ENCODE results near the gene FAM163B.

The FAM163B gene

DNA sequence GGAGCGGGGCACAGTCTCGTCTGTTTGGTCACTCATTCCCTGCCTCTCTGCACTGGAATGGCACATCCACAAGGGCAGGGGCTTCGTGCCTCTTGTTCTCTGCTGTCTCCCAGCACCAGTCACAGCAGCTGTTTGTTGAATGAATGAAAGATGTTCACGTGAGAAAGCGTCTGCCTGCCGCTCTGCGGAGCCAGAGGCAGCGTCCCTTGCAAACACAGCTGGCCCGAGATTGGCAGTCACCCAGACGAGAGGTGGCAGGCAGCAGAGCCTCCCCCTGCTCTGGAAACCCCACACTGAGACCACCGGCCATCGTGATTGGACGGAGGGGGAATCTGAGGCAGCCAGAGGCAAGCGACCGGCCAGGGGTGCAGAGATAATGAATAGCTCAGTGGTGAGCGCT lies 6.0 kb upstream of the FAM163B start:
- no peak for DNase-seq

DNA sequence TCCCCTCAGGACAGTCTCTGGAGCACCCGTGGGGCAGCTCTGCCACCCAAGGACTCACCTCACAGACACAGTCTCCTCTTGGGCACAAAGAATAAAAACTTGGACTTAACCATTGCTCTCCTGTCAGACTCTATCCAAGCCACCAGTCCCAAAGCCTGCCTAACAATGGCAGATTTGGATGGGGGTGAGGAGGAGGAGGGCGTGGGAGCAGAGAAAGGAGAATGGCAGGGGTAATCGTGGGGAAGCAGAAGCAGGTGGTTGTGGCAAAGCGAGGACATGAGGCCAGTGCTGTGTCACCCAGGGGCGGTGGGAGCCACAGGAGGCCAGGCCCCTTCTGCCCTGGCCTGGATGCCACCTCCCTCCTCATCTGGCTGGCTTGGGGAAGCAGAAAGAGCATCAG lies 5.5 kb upstream of the FAM163B start:
- no peak for DNase-seq

DNA sequence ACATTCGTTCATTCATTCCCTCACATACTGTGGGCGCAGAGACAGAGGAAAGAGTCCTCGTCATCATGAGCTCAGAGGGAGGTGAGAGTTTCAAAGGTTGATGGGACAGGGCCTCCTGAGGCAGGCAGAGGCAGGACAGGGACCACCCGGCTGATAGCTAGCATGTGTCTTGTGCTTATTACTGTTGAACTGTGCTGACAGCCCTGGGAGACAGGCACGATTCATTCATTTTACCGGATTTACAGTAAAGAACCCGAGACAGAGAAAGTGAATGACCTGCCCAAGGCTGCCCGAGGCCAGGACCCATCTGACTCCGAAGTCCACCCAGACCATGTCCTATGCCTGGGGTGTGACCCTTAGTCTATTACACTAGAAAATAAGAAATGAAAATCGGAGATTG lies 4.9 kb upstream of the FAM163B start:
- DNase-seq = no peak

DNA sequence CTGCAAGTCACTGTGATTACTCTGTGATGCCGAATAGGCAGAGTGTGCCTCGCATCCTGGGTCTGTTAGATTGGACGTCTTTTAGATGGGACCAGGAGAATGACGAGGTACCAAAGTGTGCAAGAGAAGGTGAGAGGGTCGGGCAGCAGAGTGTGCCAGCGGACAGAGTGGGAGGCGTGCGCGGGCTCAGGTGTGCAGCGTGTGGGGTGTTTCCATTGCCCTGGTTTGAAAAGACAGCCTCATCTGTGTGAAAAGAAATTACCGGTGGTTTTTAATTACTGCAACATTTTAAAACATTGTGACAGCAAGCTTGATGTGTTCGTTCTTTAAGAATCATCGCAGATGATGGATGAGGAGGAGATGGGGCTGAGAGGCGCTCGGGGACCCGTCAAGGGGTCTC lies 4.2 kb upstream of the FAM163B start:
- DNase-seq = no peak

DNA sequence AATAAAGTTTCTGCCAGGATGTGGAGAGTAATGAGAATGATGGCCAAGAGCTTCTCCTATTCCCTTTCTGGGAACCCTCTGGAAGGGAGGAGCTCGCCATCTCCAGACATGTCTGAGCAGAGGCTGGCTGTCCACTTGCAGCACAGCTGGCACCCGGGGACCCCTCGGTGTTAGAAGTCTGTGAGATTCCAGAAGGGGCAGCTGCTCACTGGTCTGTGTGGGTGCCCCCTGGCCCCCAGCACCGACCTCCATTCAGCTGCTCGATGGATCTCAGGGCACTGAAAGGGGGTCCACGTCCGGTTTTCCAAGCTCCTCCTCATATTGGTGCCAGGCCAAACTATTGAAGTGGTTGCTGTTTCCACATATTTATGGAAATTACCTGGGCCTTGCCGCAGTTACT lies 3.6 kb upstream of the FAM163B start:
- DNase-seq = no peak

DNA sequence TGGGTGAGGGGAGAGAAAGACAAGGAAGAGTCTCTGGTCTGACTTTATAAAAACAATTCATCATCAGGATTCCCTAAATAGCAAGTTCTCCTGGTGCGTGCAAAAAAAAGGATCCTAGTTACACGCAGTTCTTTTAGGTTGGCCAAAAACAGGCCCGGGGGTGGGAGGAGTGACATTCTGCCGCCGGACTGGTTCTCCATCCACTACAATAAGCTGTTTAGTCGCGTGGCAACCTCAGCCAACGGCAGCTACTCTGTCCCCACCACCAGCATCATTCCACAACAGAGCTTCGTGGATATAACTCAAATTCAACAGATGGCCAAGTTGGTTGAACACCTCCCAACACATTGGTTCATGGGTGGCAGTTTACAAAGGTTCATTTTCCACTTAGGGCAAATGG lies 2.9 kb upstream of the FAM163B start:
- no peak for DNase-seq

DNA sequence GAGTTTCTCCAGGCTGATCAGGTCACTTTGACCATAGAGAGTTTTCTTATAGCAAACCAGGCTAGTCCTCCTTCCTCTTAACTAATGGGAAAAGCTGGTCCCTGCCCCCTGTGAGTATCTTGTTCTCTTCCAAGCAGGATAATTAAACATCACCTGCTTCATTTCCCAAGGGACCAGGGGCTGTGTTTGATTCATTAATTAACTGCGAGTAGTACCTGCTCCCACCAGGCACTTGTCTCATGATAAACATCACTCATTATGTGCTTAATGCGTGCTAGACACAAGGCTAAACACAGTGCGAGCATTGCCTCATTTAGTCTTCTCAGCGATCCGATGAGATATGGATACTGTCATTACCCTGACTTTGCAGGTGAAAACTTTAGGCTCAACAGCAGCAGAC lies 1.7 kb upstream of the FAM163B start:
- DNase-seq = peak; percentile 75

DNA sequence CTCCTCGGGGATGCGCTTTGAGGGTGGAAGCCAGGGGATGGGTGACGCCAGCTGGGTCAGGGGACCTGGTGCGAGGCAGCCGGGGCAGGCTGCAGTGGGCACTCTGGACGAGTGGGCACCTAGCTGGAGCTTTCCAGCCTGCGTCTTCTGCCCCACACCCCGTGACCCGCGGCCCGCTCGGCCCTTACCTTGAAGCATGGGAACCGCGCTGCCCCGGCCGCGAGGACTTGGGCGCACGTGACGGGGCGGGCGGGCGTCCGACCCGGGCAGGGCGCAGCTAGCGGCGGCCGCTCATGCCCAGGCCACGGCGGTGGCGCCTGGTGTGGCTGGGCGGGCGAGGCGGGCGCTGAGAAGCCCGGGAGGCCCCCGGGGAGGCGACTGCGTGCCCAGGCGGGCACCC lies 300 bp downstream of the FAM163B start:
- DNase-seq = no peak

DNA sequence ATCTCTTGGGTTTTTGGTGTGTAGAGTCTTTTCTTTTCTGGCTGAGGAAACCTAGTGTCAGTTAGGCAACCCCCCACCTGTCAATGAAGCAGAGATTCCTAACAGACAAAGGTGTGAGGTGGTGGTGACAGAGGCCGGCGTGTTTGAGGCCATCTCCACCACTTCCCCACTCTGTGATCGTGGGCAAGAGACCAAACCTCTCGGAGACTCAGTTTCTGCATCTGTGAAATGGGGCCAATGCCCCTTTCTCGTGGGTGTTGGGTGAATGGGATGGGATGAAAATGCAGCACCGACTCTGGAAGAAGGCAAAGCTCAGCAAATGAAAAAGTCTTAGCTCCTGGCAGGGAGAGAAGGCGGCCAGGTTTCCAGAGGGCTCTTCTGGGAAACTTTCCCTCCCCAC lies 807 bp downstream of the FAM163B start:
- DNase-seq = no peak

DNA sequence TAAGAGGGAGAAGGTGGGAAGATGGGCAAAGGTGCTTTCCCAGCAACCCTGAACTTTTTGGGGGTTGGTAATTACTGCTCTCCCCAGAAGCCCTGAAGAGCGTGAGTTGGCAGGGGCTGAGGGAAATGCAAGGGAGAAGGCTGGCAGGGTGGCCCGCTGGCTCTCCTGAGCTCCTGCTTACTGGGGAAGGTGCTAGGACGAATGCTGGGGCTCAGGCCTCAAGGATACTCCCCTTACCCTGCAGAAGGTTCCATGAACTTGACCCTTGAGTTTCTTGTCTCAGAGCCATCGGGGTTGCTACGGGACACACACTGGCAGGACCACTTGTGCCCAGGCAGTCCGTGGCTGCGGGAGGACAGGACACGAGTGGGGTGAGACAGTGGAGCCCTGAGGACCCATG lies 1.2 kb downstream of the FAM163B start:
- DNase-seq = no peak

DNA sequence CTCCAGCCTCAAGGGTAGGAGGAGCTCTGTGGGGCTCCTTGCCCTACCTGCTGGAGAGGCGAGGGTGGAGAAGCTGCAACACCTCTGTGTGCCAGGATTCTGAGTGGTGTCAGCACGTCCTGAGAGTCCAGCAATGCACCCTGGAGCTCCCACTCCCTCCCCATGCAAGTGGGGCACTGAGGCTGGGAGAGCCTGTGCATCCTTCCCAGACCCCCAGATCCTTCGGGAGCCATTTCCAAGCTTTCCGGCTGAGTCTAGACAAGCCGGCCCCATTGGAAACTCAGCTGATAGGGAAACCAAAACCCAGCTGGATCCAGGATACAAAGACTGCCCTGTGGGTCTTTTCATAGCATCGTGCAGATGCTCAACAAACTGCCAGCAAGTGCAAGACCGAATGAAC lies 1.8 kb downstream of the FAM163B start:
- DNase-seq = no peak

DNA sequence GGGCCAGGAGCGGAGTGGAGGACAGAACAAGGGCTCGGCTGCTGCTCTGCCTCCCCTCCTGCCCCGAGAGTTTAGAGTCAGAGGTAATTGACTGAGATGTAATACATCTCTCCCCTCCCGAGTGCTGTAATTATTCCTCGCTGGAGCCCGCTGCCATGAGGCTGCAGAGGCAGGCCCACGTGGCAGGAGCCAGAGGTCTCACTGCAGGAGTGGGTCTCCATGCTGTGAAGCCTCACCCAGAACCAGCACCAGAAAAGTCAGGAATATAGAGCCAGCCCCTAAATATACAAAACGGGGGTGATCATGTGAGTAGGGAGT lies 2.5 kb downstream of the FAM163B start:
- no peak for DNase-seq

DNA sequence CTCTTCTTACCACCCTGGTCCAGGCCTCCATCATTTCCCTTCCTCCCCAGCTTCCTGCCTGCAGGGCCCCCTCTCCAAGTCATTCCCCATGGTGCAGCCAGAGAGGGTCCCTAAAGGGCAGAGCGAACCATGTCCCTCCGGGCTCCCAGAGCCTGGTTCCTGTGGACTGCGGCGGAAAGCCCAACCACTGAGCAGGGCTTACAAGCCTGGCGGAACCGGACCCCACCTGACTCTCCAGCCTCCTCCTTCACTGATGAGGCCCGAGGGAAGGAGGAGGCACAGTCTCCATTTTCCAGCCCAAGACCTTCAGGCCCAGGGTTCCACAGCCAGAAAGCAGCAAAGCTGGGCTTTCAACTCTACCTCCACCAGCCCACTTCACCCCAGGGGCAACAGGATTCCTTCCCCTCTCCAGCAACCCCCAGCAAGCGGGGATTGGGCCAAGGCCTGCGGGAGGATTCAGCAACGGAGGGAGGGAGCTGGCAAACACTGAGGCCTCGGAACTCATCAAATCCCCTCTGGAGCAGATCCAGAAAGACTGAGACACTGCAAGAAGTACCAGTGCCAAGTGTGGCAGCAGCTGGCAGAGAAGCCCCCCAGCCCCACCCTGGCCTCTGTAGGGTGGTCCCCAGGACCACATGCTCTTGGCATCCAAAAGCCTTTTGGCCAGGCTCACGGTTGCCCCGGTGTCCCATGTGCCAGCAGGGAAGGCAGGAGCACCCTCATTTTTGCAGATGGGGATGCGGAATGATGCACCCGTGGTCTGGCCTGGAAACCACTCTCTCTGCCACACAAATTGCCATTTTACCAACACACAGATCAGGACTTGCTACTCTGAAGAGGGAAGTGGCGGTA lies 3.1 kb downstream of the FAM163B start:
- no peak for DNase-seq

DNA sequence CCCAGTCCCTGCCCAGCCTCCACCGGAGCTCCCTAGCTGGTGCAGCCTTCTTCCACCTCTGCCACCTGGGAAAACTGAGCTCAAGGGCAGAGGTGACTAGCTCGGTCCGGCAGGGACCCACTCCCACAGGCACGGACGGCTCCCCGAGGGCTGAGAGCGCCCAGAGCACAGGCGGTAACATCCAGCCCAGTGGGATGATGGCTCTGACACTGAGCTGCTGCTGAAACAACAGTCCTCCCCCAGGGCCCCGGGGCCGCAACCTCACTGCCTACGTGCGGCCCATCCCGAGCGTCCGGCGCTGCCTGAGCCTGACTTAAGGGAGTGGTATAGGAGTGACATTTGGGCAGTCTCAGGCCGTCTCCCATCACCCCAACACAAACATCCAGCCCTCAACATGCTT lies 3.7 kb downstream of the FAM163B start:
- no peak for DNase-seq

DNA sequence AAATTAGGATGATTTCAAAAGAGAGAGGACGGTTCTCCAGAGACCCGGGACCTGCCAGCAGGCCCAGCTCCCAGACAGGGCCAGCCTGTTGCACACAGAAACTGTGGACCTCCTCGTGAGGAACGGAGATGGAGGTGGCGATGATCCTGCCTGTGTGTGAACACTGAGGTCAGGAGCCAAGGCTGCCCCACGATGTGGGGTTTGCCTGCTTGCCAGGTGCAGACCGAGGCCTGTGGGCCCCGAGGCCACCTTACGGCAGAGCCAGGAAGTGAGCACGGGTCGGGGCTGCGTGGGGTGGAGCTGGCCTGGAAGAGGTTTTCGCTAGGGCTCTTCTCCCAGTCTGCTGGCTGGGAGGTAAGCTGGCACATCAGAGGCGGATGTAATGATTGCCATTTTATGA lies 4.3 kb downstream of the FAM163B start:
- no peak for DNase-seq

DNA sequence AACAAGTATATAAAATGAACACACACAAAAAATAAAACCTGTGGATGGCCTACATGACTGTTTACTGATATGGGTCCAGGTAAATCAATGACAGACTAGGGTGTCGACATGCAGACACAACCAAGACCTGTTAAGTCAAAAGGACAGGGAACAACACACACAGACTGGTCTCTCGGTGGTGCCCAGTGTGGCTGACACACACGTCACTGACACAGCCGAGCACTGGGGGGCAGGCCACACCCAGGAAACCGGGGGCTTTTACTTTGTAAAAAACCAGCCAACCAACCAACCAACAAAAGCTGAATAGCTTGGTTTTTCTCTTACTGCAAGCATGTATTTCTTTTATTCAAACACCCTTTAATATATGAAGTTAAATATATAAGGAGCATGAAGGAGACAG lies 5.0 kb downstream of the FAM163B start:
- no peak for DNase-seq

DNA sequence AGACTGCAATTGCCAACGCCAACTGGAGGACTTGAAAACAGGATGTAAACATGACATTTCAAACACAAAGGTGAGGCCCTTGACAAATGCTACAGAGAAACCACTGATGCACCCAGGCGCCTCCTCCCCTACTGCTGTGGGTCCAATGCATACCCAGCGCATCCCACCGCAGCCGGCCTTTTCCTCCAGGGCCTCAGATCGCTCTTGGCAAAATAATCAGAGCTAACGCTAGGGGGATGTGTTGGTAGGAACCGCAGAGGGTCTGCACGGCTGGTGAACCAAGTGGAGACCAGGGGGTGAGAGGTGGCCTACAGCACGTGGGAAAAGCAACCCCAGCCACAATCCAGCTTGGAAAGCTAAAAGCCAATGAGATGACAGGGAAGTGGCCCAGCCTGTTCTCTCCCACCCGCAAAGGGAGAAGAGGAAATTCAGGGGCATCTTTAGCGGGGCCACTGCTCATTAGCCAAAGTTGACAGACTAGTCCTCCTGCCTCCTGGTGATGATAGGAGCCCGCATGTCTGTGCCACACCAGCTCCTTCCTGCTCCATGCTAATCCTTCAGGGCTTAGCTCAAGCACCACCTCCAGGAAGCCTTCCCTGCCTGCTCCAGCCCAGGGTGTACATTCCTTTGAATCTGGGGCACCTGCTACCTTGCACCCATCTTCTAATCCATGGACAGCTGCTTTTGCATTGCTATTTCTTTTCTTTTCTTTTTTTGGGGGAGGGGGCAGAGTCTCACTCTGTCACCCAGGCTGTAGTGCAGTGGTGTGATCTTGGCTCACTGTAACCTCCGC lies 5.9 kb downstream of the FAM163B start:
- no peak for DNase-seq

DNA sequence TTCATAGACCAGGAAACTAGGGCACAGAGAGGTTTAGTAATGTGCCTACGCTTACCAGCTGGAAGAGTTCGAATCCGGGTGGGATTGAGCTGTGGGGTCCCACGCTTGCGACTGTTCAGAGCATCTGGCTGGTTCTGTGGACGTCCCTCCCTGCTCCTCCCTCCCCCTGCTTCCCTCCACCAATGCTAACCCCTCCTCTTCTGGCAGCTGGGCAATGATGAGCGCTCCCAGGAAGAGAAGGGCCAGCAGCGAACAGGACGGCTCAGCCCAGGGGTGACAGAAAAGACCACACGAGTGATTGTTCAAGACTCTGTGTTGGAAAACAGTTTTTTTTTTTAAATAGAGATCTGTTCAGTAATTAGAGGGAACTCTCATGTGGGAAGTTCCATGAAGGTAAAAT lies 6.9 kb downstream of the FAM163B start:
- DNase-seq = no peak

DNA sequence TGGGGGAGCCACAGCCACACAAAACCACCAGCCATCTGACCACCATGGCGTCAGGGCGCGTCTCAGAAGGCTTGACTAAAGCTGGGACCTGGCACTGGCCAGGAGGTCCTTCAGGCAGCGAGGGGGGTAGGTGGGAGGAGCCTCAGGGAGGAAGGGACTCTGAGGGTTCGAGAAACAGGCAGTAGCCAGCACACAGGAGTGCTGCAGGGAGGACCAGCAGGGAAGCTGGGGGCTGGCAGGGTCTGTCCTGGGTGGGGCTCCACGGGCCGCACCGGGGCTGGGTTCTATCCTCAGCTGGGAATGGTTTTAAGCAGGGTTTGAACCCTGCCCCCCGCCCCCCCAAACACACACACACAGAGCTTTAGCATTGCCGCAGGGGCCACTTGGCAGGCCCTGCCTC lies 7.4 kb downstream of the FAM163B start:
- DNase-seq = no peak

DNA sequence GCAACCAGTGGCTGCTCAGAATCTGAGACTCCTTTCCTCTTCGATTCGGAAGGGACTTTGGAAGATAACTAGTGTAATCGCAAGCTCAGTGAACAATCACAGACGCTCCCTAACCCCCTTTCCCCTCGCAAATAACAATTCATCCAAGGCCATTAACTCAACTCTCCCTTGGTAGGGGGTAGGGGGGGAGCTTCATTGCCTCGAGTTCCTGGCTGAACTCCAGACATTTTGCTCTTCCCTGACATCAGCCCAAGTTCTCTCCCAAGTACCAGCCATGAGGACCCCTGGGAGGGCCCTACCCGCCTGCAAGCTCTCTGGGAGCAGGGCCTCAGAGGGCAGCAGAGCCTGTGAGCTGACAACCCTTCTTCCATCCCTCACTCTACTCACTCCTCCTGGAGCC lies 8.4 kb downstream of the FAM163B start:
- DNase-seq = no peak

DNA sequence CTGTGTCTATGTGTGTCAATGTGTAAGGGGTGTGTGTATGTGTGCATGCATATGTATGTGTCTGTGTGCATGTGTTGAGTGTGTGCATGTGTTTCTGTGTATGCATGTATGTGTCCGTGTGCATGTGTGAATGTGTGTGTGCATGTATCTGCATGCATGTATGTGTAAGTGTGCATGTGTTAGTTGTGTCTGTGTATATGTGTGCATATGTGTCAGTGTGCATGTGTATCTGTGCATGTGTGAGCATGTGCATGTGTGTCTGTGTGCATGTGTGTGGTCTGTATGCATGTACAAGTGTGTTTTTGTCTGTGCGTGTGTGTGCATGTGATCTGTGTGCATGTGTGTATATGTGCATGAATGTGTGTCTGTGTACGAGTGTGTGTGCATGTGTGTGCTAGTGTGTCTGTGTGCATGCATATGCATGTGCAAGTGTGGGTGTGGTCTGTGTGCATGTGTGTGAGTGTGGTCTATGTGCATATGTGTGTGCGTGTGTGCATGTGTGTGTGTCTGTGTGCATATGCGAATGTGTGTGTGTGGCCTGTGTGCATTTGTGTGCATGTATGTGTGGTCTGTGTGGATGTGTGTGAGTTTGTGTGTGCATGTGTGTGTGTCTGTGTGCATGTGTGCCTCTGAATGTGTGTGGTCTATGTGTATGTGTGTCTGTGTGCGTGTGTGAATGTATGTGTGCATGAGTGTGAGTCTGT lies 9.6 kb downstream of the FAM163B start:
- no peak for DNase-seq

DNA sequence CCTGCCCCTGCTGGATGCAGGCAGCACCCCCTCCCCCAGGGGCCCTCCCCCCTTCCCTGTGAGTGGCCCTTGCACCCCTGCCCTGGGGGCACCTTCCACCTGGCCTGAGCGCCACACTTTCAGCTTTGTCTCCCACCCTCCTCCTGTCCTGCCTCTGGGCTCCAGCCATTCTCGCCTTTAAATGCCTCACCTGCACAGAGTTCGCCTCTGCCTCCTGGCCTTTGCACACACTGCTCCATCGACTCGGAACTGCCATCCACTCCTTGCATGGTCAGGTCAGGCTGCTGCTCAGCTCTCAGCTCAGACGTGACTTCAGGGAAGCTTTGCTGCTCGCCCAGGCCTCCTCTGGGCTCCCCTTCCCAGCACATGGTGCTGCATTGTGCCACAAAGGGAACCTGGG lies 10.2 kb downstream of the FAM163B start:
- DNase-seq = no peak

DNA sequence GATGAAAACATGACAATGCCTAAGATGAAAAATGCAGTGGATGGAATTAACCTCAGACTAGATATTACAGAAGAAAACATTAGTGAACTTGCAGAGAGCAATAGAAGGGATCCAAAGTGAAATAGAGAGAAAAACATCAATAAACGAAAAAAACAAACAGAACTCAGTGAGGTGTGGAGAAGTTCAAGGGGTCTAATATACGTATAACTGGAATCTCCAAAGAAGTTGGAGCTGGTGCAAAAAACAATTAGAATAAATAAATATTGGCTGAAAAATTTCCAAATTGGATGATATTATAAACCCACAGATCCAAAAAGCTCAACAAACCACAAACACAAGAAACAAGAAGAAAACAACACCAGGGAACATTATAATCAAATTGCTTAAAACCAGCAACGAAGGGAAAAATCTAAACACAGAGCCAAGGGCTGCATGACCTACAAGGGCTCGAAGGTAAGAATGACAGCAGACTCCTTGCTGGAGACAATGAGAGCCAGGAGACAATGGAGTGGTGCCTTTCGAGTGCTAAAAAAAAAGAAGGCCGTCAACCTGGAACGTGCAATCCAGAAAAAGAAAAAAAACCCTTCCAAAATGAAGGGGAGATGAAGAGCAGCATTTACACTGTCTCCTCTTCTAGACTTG lies 11.8 kb downstream of the FAM163B start:
- DNase-seq = no peak

DNA sequence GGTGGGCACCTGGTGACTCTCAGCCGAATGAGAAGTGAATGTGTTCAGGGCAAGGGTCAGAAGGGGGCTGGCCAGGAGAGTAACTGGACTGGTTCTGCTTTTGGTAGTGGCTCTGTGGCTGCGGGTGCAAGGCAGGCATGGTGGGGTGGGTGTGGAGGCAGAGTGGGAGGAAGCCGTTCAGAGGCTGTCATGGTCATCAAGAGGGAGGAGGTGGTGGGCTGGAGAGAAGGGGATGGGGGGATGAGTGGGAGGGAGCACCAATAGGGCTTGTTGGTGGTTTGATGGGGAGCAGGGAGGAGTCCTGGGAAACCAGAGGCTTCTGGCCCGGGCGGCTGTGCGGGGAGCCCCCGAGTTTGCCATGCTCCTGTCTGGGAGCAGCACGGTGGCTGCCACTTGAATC lies 13.3 kb downstream of the FAM163B start:
- no peak for DNase-seq

All from NCI-H1417 treated with DMSO at 0.1 percent for 48 hours (cell line).